Gastroesophageal sphincter (tissue), 4 donors: ENCODE results near the gene LRRC8C. TPM values are rescaled to one million over a fixed set of nuclear protein-coding genes. Genes with fewer than 3 reads are reported as not detected.
"Not testable (repeated sequence)": the region's sequence is repeated elsewhere in the genome, so short reads cannot be mapped to it uniquely, and the experiment has no call there.

Experiments used
- ATAC-seq: fragments of 150-250 bp; one replicate; pipeline ENCODE4 v1.9.1; 2016; ENCODE audit warnings: mild to moderate bottlenecking, moderate library complexity
- H3K27ac ChIP-seq, 4 donors: fragments of 200-600 bp; sonication (generic) in 3 of 4; 1 replicate in 3 of 4; 2 replicates in 1 of 4; pipeline ENCODE4 v1.5.1; 2016 to 2019
- H3K27me3 ChIP-seq: fragments of 200-600 bp; sonication (generic); one replicate; pipeline ENCODE4 v1.5.1; 2019
- H3K36me3 ChIP-seq, 2 donors: fragments of 200-600 bp; sonication (generic); one replicate each; pipeline ENCODE4 v1.5.1; 2019; ENCODE audit warnings: control low read depth in 1 of 2
- H3K4me1 ChIP-seq, 3 donors: fragments of 200-600 bp; sonication (generic); 1 replicate in 2 of 3; 2 replicates in 1 of 3; pipeline ENCODE4 v1.5.1; 2016 to 2019; ENCODE audit warnings: control low read depth in 2 of 3
- H3K4me3 ChIP-seq, 2 donors: fragments of 200-600 bp; sonication (generic); one replicate each; pipeline ENCODE4 v1.5.1; 2019; ENCODE audit warnings: mild to moderate bottlenecking in 1 of 2, moderate library complexity in 1 of 2
- H3K9me3 ChIP-seq, 3 donors: fragments of 200-600 bp; sonication (generic); one replicate each; pipeline ENCODE4 v1.5.1; 2017 to 2019; ENCODE audit warnings: control low read depth in 2 of 3
- CTCF ChIP-seq, 4 experiments: fragments of 200-600 bp in 2 of 4; fragments of 450-650 bp in 2 of 4; sonication (generic) in 1 of 4; IDR thresholded peaks; one replicate each; pipeline ENCODE4 v1.5.1; 2017 to 2019; ENCODE audit warnings: antibody characterized with exemption in 4 of 4, mild to moderate bottlenecking in 2 of 4, moderate library complexity in 2 of 4
- EP300 ChIP-seq: sonication (generic); formaldehyde crosslinking; IDR thresholded peaks from one replicate; pipeline ENCODE4 v1.6.1; 2017; ENCODE audit warnings: antibody characterized with exemption, mild to moderate bottlenecking
- POLR2A ChIP-seq, 2 donors: fragments of 450-650 bp; IDR thresholded peaks; one replicate each; pipeline ENCODE4 v1.6.1; 2017; ENCODE audit warnings: antibody characterized with exemption in 2 of 2, mild to moderate bottlenecking in 2 of 2, moderate library complexity in 1 of 2
- POLR2AphosphoS5 ChIP-seq: sonication (generic); formaldehyde crosslinking; IDR thresholded peaks from one replicate; pipeline ENCODE4 v1.6.1; 2017; ENCODE audit warnings: antibody characterized with exemption
- WGBS, 2 donors: methylation state at CpG; one replicate each; pipeline ENCODE4 v1.1.5; 2018; ENCODE audit warnings: low coverage in 1 of 2; 5-methylcytosine and 5-hydroxymethylcytosine counted together
- total RNA-seq, 4 donors: library from RNA; depleted of rRNA; stranded (reverse); fragments of >200 nt; gene quantifications; one replicate each; pipeline ENCODE4 v1.1.0, GENCODE V29; 2016

Gene LRRC8C
- total RNA-seq, 4 donors from 2014 or later, result 5.4 to 9.6 (median 6.2) TPM

GRCh38 chr1:89589515-89589914 lies 43.4 kb upstream of the LRRC8C start:
- WGBS, 2 donors, result 56 to 58% methylated on average over 1 of the region's 1 CpG
- no peak overlapping the region for H3K4me3 ChIP-seq
- no peak for TF ChIP-seq CTCF (IDR thresholded peaks at IDR 0.05)
- TF ChIP-seq POLR2A (IDR thresholded peaks at IDR 0.05), result no peak
- no peak for TF ChIP-seq EP300
- TF ChIP-seq POLR2AphosphoS5, result no peak
- peaks cover 0 to 10% of the 10 kb centered on the region in 2 donors for H3K36me3 ChIP-seq
- no peaks in the 10 kb centered on the region for H3K9me3 ChIP-seq
- no peak for ATAC-seq
- H3K4me1 ChIP-seq, result peaks cover 0 to 7% (median 0%) of the 10 kb centered on the region in 3 donors
- H3K27ac ChIP-seq, result no peak overlapping the region
- H3K27me3 ChIP-seq, result no peaks in the 10 kb centered on the region

- TF ChIP-seq CTCF (IDR thresholded peaks at IDR 0.05) (no peak), POLR2A (IDR thresholded peaks at IDR 0.05) (no peak), EP300 (no peak), POLR2AphosphoS5 (no peak)
- Histone ChIP-seq H3K27ac (no peak overlapping the region), H3K27me3 (no peaks in the 10 kb centered on the region), H3K36me3 (peaks cover 0 to 1% of the 10 kb centered on the region in 2 donors), H3K4me3 (no peak overlapping the region), H3K9me3 (no peaks in the 10 kb centered on the region), H3K4me1 (peaks cover 0 to 7% (median 0%) of the 10 kb centered on the region in 3 donors)
- ATAC-seq, result no peak
- 80 to 90% methylated on average over 4 to 6 of the region's 6 CpGs for WGBS, 2 donors
These were observed 42.4 kb upstream of the LRRC8C start for GRCh38 chr1:89590341-89591080.

GRCh38 chr1:89592861-89593302 lies 40.0 kb upstream of the LRRC8C start:
- not testable (repeated sequence) for H3K4me3 ChIP-seq, H3K4me1 ChIP-seq, H3K36me3 ChIP-seq, H3K27ac ChIP-seq, H3K9me3 ChIP-seq, H3K27me3 ChIP-seq
- WGBS, 2 donors, result 86 to 95% methylated on average over 6 to 13 of the region's 13 CpGs
- peak; percentile 25 for ATAC-seq

- WGBS, 2 donors, result 79 to 81% methylated on average over 4 of the region's 4 CpGs
- Histone ChIP-seq H3K4me1 (peaks cover 0 to 7% (median 0%) of the 10 kb centered on the region in 3 donors), H3K9me3 (no peaks in the 10 kb centered on the region), H3K27me3 (no peaks in the 10 kb centered on the region), H3K36me3 (no peaks in the 10 kb centered on the region), H3K4me3 (no peak overlapping the region), H3K27ac (no peak overlapping the region)
- ATAC-seq, result no peak
- no peak for TF ChIP-seq POLR2AphosphoS5
- TF ChIP-seq CTCF (IDR thresholded peaks at IDR 0.05), result no peak
- TF ChIP-seq POLR2A (IDR thresholded peaks at IDR 0.05), result no peak
- no peak for TF ChIP-seq EP300
These were observed 38.7 kb upstream of the LRRC8C start for GRCh38 chr1:89594096-89594740.

GRCh38 chr1:89596698-89597097 lies 36.2 kb upstream of the LRRC8C start:
- Histone ChIP-seq H3K27ac (no peak overlapping the region), H3K4me1 (no peaks in the 10 kb centered on the region), H3K27me3 (no peaks in the 10 kb centered on the region), H3K4me3 (no peak overlapping the region), H3K36me3 (no peaks in the 10 kb centered on the region), H3K9me3 (no peaks in the 10 kb centered on the region)
- WGBS, 2 donors, result 91 to 95% methylated on average over 2 of the region's 2 CpGs
- no peak for TF ChIP-seq CTCF (IDR thresholded peaks at IDR 0.05)
- TF ChIP-seq POLR2A (IDR thresholded peaks at IDR 0.05), result no peak
- TF ChIP-seq EP300, result no peak
- TF ChIP-seq POLR2AphosphoS5, result no peak
- no peak for ATAC-seq
